ENCODE measurements around the gene DAP. TPM values are rescaled to one million over a fixed set of nuclear protein-coding genes. Genes with fewer than 3 reads are reported as not detected.

DAP gene, protein sequence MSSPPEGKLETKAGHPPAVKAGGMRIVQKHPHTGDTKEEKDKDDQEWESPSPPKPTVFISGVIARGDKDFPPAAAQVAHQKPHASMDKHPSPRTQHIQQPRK
- total RNA-seq, result 33.2 and 48.9 TPM in 2 replicates

DNA sequence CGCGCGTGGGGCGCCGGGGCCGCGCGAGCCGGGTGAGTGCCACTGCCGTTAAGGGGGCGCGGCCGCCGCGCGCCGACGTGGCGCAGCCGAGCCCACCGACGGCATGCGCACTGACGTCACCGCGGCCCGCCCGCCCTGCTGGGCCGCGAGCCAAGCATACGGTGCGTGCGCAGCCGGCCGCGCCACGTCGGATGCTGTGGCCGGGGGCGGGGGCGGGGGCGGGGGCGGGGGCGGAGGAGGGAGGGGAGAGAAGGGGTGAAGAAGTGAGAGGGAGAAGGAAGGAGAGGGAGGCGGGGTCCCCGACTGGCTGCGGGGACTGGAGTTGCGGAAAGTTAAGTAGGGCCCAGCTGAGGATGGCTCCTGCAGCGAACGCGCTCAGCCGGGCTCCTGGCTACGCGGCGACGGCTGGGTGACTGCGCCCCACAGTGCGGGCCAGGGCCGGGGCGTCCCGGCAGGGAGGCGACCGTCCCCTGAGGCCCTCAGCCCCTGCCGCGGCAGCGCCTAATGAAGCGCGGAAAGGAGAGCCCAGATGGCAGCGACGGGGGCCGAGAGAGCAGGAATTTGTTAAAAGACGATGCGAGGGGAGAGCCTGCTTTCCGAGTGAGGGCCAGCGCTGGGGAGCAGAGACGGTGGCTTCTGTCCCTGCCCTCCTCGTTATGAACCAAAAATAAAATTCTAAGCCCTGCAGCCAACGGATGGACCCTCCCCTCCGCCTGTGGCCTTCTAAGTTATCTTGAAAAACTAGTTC, at the start of gene DAP:
Gene DAP, minus strand, starts transcription at position 50 of the 748 bp plus-strand sequence. CDS start 166 bp downstream, outside the sequence.

Other genes starting within 250 kb of the DAP start
- 3.8 and 4.4 TPM in 2 replicates for gene ANKRD33B, start 197.2 kb downstream of the DAP start, total RNA-seq